H1 (cell line): ENCODE results near the gene TNP1. TPM values are rescaled to one million over a fixed set of nuclear protein-coding genes. Genes with fewer than 3 reads are reported as not detected.

Experiments
- CTCF ChIA-PET: fragments of 300-600 bp; sonication (Branson Sonifier 250); formaldehyde crosslinking; loops from one replicate; lab custom pipeline; 2021; ENCODE audit not compliant: partially characterized antibody; lab: Charles Lee
- POLR2A ChIA-PET: fragments of 300-600 bp; sonication (Branson Sonifier 250); formaldehyde crosslinking; loops from one replicate; lab custom pipeline; 2021; ENCODE audit warnings: inconsistent platforms; ENCODE audit not compliant: partially characterized antibody; lab: Charles Lee
- DNase-seq, 2 experiments: peaks; one replicate each; pipeline versions ENCODE4 v3.0.0 to v3.0.0-alpha.2; 2010 to 2022; ENCODE audit warnings: low spot score in 2 of 2, low read depth in 1 of 2, mixed read lengths in 1 of 2
- FAIRE-seq: peaks from 2 replicates; lab custom pipeline; 2011; peaks lifted over from hg19 to GRCh38; lab: Jason Lieb, UNC
- H2AFZ ChIP-seq: 2 replicates; pipeline ENCODE4 v1.8.1; 2012; ENCODE audit warnings: low read length, inconsistent platforms
- H2AK5ac ChIP-seq: 2 replicates; pipeline ENCODE4 v1.6.1; 2013; ENCODE audit warnings: low read depth, low read length
- H2BK120ac ChIP-seq: replicated peaks from 2 replicates; pipeline ENCODE3; 2013; ENCODE audit warnings: low read depth, low read length, inconsistent platforms
- H2BK12ac ChIP-seq: 2 replicates; pipeline ENCODE4 v1.6.1; 2013; ENCODE audit warnings: low read depth, low read length
- H2BK15ac ChIP-seq: 2 replicates; pipeline ENCODE4 v1.6.1; 2013; ENCODE audit warnings: low read length
- H2BK20ac ChIP-seq: 2 replicates; pipeline ENCODE4 v1.6.1; 2013; ENCODE audit warnings: low read length
- H2BK5ac ChIP-seq: 2 replicates; pipeline ENCODE4 v1.6.1; 2013; ENCODE audit warnings: low read depth, low read length
- H3K14ac ChIP-seq: 2 replicates; pipeline ENCODE4 v1.6.1; 2013; ENCODE audit warnings: inconsistent platforms; ENCODE audit not compliant: insufficient read length
- H3K18ac ChIP-seq: 2 replicates; pipeline ENCODE4 v1.6.1; 2013; ENCODE audit warnings: low read length; ENCODE audit errors: extremely low read depth
- H3K23ac ChIP-seq: 2 replicates; pipeline ENCODE4 v1.6.1; 2013; ENCODE audit warnings: inconsistent platforms; ENCODE audit not compliant: insufficient read length
- H3K23me2 ChIP-seq: 2 replicates; pipeline ENCODE4 v1.6.1; 2013; ENCODE audit warnings: low read depth, low read length
- H3K27ac ChIP-seq: 2 replicates; pipeline ENCODE4 v1.6.1; 2011; ENCODE audit warnings: low read depth, low read length, inconsistent platforms
- H3K27me3 ChIP-seq, 4 experiments: replicated peaks in 1 of 4; 1 replicate in 1 of 4; 2 replicates in 3 of 4; pipeline versions ENCODE4 v1.6.1 to v1.8.1; 2011 to 2013; ENCODE audit warnings: low read length in 3 of 4, mild to moderate bottlenecking in 3 of 4, inconsistent platforms in 2 of 4, mixed read lengths in 2 of 4, moderate library complexity in 1 of 4; ENCODE audit not compliant: control insufficient read depth in 3 of 4, insufficient read depth in 3 of 4; ENCODE audit errors: extremely low read depth in 1 of 4
- H3K36me3 ChIP-seq, 4 experiments: 2 replicates each; pipeline versions ENCODE4 v1.6.1 to v1.8.1; 2011 to 2013; ENCODE audit warnings: mild to moderate bottlenecking in 4 of 4, low read length in 3 of 4, moderate library complexity in 2 of 4, control low read depth in 1 of 4, inconsistent platforms in 1 of 4; ENCODE audit not compliant: insufficient read depth in 4 of 4, control insufficient read depth in 2 of 4
- H3K4ac ChIP-seq: replicated peaks from 2 replicates; pipeline ENCODE3; 2013; ENCODE audit warnings: low read length, low read depth, mixed read lengths, inconsistent platforms; ENCODE audit not compliant: insufficient read length
- H3K4me1 ChIP-seq, 4 experiments: replicated peaks in 1 of 4; 1 replicate in 1 of 4; 2 replicates in 3 of 4; pipeline versions ENCODE4 v1.6.1 to v1.8.1; 2011 to 2013; ENCODE audit warnings: low read length in 3 of 4, inconsistent platforms in 2 of 4, mixed read lengths in 1 of 4; ENCODE audit not compliant: insufficient read depth in 4 of 4, control insufficient read depth in 3 of 4
- H3K4me2 ChIP-seq, 2 experiments: 2 replicates each; pipeline versions ENCODE4 v1.6.1 to v1.8.1; 2011 to 2013; ENCODE audit warnings: low read depth in 2 of 2, low read length in 2 of 2, control low read depth in 1 of 2, inconsistent platforms in 1 of 2, mild to moderate bottlenecking in 1 of 2; ENCODE audit not compliant: insufficient read depth in 1 of 2
- H3K4me3 ChIP-seq, 4 experiments: fragments of 200-600, 300-600 bp in 1 of 4; sonication (generic), shearing (Covaris generic), sonication (Bioruptor Twin) in 1 of 4; 2 replicates each; pipeline versions ENCODE4 v1.5.1 to v1.8.1; 2011 to 2016; ENCODE audit warnings: low read length in 4 of 4, low read depth in 3 of 4, control low read depth in 2 of 4, inconsistent platforms in 2 of 4, mild to moderate bottlenecking in 2 of 4, mixed read lengths in 1 of 4, moderate library complexity in 1 of 4; ENCODE audit not compliant: insufficient read depth in 2 of 4; ENCODE audit errors: extremely low read depth in 1 of 4
- H3K56ac ChIP-seq: replicated peaks from 2 replicates; pipeline ENCODE3; 2013; ENCODE audit warnings: low read depth, mild to moderate bottlenecking, mixed read lengths, low read length, inconsistent platforms; ENCODE audit not compliant: insufficient read length
- H3K79me1 ChIP-seq: 2 replicates; pipeline ENCODE4 v1.6.1; 2013; ENCODE audit warnings: low read depth, low read length, control low read depth
- H3K79me2 ChIP-seq, 2 experiments: 2 replicates each; pipeline versions ENCODE4 v1.6.1 to v1.8.1; 2012 to 2013; ENCODE audit warnings: low read length in 2 of 2, mild to moderate bottlenecking in 2 of 2, inconsistent platforms in 1 of 2; ENCODE audit not compliant: insufficient read depth in 2 of 2, control insufficient read depth in 1 of 2
- H3K9ac ChIP-seq, 4 experiments: replicated peaks in 1 of 4; 1 replicate in 1 of 4; 2 replicates in 3 of 4; pipeline versions ENCODE4 v1.6.1 to v1.8.1; 2011 to 2013; ENCODE audit warnings: low read depth in 3 of 4, low read length in 3 of 4, control low read depth in 2 of 4, mild to moderate bottlenecking in 2 of 4, moderate library complexity in 2 of 4, inconsistent platforms in 1 of 4; ENCODE audit errors: extremely low read depth in 1 of 4
- H3K9me3 ChIP-seq, 2 experiments: 2 replicates each; pipeline versions ENCODE4 v1.6.1 to v1.8.1; 2012 to 2013; ENCODE audit warnings: mild to moderate bottlenecking in 2 of 2, moderate library complexity in 2 of 2, control low read depth in 1 of 2, inconsistent platforms in 1 of 2, low read depth in 1 of 2, low read length in 1 of 2, mixed read lengths in 1 of 2; ENCODE audit not compliant: insufficient read depth in 2 of 2
- H4K20me1 ChIP-seq, 2 experiments: replicated peaks in 1 of 2; 2 replicates each; pipeline versions ENCODE3 to v1.8.1; 2011 to 2013; ENCODE audit warnings: inconsistent platforms in 2 of 2, low read length in 2 of 2, mild to moderate bottlenecking in 1 of 2; ENCODE audit not compliant: insufficient read depth in 2 of 2, control insufficient read depth in 1 of 2
- H4K5ac ChIP-seq: 2 replicates; pipeline ENCODE4 v1.6.1; 2013; ENCODE audit warnings: low read length, low read depth, mixed read lengths, inconsistent platforms; ENCODE audit not compliant: insufficient read length
- H4K8ac ChIP-seq: 2 replicates; pipeline ENCODE4 v1.8.0; 2013; ENCODE audit warnings: mild to moderate bottlenecking, moderate library complexity, low read length, inconsistent platforms; ENCODE audit not compliant: insufficient read depth; ENCODE audit errors: extremely low read depth
- H4K91ac ChIP-seq: replicated peaks from 2 replicates; pipeline ENCODE3; 2013; ENCODE audit warnings: low read length, mixed read lengths, inconsistent platforms; ENCODE audit not compliant: insufficient read length
- CBX5 ChIP-seq: fragments of 300-800, 300-1000 bp; sonication (generic); IDR thresholded peaks from 2 replicates; pipeline ENCODE4 v1.7.1; 2016; ENCODE audit warnings: antibody characterized with exemption, low read length, low read depth
- EZH2 ChIP-seq: fragments of 200-600 bp; sonication (generic); IDR thresholded peaks from 2 replicates; pipeline ENCODE4 v1.7.1; 2012; ENCODE audit warnings: low read depth, mild to moderate bottlenecking, moderate library complexity, low read length, inconsistent platforms; ENCODE audit not compliant: severe bottlenecking
- JUND ChIP-seq: IDR thresholded peaks from 2 replicates; pipeline ENCODE4 v1.6.1; 2011; ENCODE audit warnings: mild to moderate bottlenecking, improper control_type of control experiment, low read length
- KDM5A ChIP-seq: fragments of 200-600 bp; IDR thresholded peaks from 2 replicates; pipeline ENCODE4 v1.7.1; 2012; ENCODE audit warnings: mild to moderate bottlenecking, low read length, inconsistent platforms, mixed read lengths
- RBBP5 ChIP-seq: IDR thresholded peaks from 2 replicates; pipeline ENCODE4 v1.7.1; 2012; ENCODE audit warnings: low read depth, mild to moderate bottlenecking, inconsistent platforms, low read length, moderate library complexity, borderline replicate concordance
- RXRA ChIP-seq: IDR thresholded peaks from 2 replicates; pipeline ENCODE4 v1.6.1; 2011; ENCODE audit warnings: low read depth, mild to moderate bottlenecking, low read length, moderate library complexity; ENCODE audit not compliant: insufficient read depth
- TAF1 ChIP-seq: IDR thresholded peaks from 2 replicates; pipeline ENCODE4 v1.6.1; 2011; ENCODE audit warnings: mild to moderate bottlenecking, low read depth, low read length
- TCF12 ChIP-seq: IDR thresholded peaks from 2 replicates; pipeline ENCODE4 v1.6.1; 2011; ENCODE audit warnings: low read depth, mild to moderate bottlenecking, low read length
- YY1 ChIP-seq: IDR thresholded peaks from 2 replicates; pipeline ENCODE4 v1.6.1; 2011; ENCODE audit warnings: low read depth, mild to moderate bottlenecking, low read length
- WGBS, 2 experiments: shearing (Covaris generic) in 1 of 2; methylation state at CpG; one replicate each; pipeline versions ENCODE4 v1.1.6 to v1.1.7; 2013 to 2015; ENCODE audit warnings: low lambda C conversion rate in 2 of 2, mixed read lengths in 2 of 2, inconsistent platforms in 1 of 2, low coverage in 1 of 2, missing lambda C conversion rate in 1 of 2; ENCODE audit not compliant: insufficient replicate concordance in 2 of 2, insufficient coverage in 1 of 2, insufficient read length in 1 of 2; ENCODE audit errors: extremely low coverage in 1 of 2, missing lambda C conversion rate in 1 of 2; 5-methylcytosine and 5-hydroxymethylcytosine counted together
- polyA plus RNA-seq, 7 experiments: library from polyadenylated mRNA; depleted of rRNA in 3 of 7; stranded (reverse) in 5 of 7; unstranded in 2 of 7; fragments of >200 nt in 5 of 7; fragments of 200-250 nt in 2 of 7; gene quantifications; 1 replicate in 5 of 7; 2 replicates in 1 of 7; 4 replicates in 1 of 7; pipeline versions ENCODE4 v1.2.1 to v1.2.3, GENCODE V29; 2011 to 2013; ENCODE audit warnings: missing spikeins in 2 of 7, mixed read lengths in 2 of 7
- total RNA-seq: library from RNA; stranded (reverse); fragmentation: NEBNext Ultra II Directional; extraction: Animal tissue kit (Norgen Biotek cat#: 25700); gene quantifications from 2 replicates; pipeline ENCODE4 v1.2.1, GENCODE V29; 2021
- TF ChIP-seq, protein P1 (sequence below): IDR thresholded peaks from 2 replicates; pipeline ENCODE4 v1.6.1; 2012; ENCODE audit warnings: low read length, inconsistent platforms
- TF ChIP-seq, protein P2 (sequence below): IDR thresholded peaks from 2 replicates; pipeline ENCODE4 v1.6.1; 2012; ENCODE audit warnings: inconsistent platforms

Gene TNP1
- total and polyA plus RNA-seq, 2 of the 8 experiments (the other 6 are each of a cell fraction or from before 2014, with no cell fraction given): not detected

DNA sequence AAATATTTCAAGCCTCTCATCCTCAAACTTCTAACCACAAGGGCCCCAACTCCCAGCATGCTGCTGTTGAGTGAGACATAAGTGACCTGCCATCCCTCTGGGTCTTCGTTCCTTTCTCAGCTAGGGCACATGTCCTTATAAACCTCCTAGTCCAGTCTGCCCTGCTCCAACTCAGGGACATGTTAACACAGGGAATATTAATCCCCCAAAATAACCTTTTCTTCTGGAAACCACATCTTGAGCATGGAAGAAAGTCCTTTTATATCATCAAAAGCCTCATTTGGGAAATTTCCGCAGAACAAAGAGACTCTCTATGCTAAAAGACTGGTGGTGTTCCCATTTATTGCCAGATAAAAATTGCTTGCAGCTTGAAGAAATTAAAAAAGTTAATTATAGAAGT is 14.4 kb downstream of the TNP1 start:
- 87% methylated on average over 2 of the region's 2 CpGs; no CpG with 5 or more reads in 1 of the 2 experiments for WGBS, 2 experiments
- FAIRE-seq: no peak
- no peak overlapping the region for H3K9ac ChIP-seq
- ChIA-PET POLR2A (no interaction called here), CTCF (no interaction called here)
- DNase-seq: no peak
- H2BK12ac ChIP-seq: no peak overlapping the region
- no peak overlapping the region for H2BK5ac ChIP-seq
- H3K9me3 ChIP-seq: no peaks in the 10 kb centered on the region
- H3K14ac ChIP-seq: no peak overlapping the region
- no peaks in the 10 kb centered on the region for H3K79me1 ChIP-seq
- no peak overlapping the region for H3K4me2 ChIP-seq
- H4K20me1 ChIP-seq: no peaks in the 10 kb centered on the region
- H4K91ac ChIP-seq: no peak overlapping the region
- H3K56ac ChIP-seq: no peak overlapping the region
- H3K36me3 ChIP-seq: no peaks in the 10 kb centered on the region
- no peak overlapping the region for H4K8ac ChIP-seq
- H3K23ac ChIP-seq: no peak overlapping the region
- H3K4me1 ChIP-seq: no peaks in the 10 kb centered on the region
- H2AFZ ChIP-seq: no peak overlapping the region
- H2BK120ac ChIP-seq: no peak overlapping the region
- no peak overlapping the region for H2BK20ac ChIP-seq
- no peaks in the 10 kb centered on the region for H3K79me2 ChIP-seq
- no peak overlapping the region for H3K27ac ChIP-seq
- no peaks in the 10 kb centered on the region for H3K27me3 ChIP-seq
- H3K23me2 ChIP-seq: no peaks in the 10 kb centered on the region
- H2AK5ac ChIP-seq: no peak overlapping the region
- H3K4ac ChIP-seq: no peak overlapping the region
- no peak overlapping the region for H4K5ac ChIP-seq
- no peak overlapping the region for H3K4me3 ChIP-seq
- H2BK15ac ChIP-seq: no peak overlapping the region
- H3K18ac ChIP-seq: no peak overlapping the region
- TF ChIP-seq JUND (no peak), TCF12 (no peak), RBBP5 (no peak), CBX5 (no peak), RXRA (no peak), YY1 (no peak), EZH2 (no peak), KDM5A (no peak), TAF1 (no peak)
- TF ChIP-seq, protein P1, sequence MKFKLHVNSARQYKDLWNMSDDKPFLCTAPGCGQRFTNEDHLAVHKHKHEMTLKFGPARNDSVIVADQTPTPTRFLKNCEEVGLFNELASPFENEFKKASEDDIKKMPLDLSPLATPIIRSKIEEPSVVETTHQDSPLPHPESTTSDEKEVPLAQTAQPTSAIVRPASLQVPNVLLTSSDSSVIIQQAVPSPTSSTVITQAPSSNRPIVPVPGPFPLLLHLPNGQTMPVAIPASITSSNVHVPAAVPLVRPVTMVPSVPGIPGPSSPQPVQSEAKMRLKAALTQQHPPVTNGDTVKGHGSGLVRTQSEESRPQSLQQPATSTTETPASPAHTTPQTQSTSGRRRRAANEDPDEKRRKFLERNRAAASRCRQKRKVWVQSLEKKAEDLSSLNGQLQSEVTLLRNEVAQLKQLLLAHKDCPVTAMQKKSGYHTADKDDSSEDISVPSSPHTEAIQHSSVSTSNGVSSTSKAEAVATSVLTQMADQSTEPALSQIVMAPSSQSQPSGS: no peak
- TF ChIP-seq, protein P2, sequence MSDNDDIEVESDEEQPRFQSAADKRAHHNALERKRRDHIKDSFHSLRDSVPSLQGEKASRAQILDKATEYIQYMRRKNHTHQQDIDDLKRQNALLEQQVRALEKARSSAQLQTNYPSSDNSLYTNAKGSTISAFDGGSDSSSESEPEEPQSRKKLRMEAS: no peak
